ENCODE results near the gene HIPK4. TPM values are rescaled to one million over a fixed set of nuclear protein-coding genes. Genes with fewer than 3 reads are reported as not detected.

Gene HIPK4
- total and polyA plus RNA-seq, 2 of the 8 experiments (the other 6 are each of a cell fraction or from before 2014, with no cell fraction given): 0.15 to 0.57 TPM

- ChIA-PET CTCF (ENCODE audit: partially characterized antibody) (interaction anchor here (1.0 to 1.9 kb wide), 4 partner anchors 9 to 63 kb away, joined by 4 to 6 read pairs (median 5); no protein-coding TSS in a partner anchor), POLR2A (ENCODE audit: partially characterized antibody) (interaction anchor here (0.5 to 2.6 kb wide), 3 partner anchors 9 to 52 kb away, joined by 3 to 9 read pairs (median 3); no protein-coding TSS in a partner anchor)
- Histone ChIP-seq H3K4me1 (replicated peaks in 1 of 4; ENCODE audit: control insufficient read depth in 3 of 4, insufficient read depth in 4 of 4, low read length in 3 of 4) (no peaks in the 10 kb centered on the region; a peak in 1 of 7 replicates), H4K20me1 (replicated peaks in 1 of 2; ENCODE audit: control insufficient read depth in 1 of 2, insufficient read depth in 2 of 2, low read length in 2 of 2) (peaks cover 0 to 6% of the 10 kb centered on the region in 2 experiments), H4K5ac (ENCODE audit: insufficient read length, low read depth, low read length) (no peak overlapping the region), H3K9ac (replicated peaks in 1 of 4; ENCODE audit: extremely low read depth in 1 of 4, low read depth in 3 of 4, low read length in 3 of 4) (no peak overlapping the region), H3K23ac (ENCODE audit: insufficient read length) (no peak overlapping the region), H3K4me3 (ENCODE audit: extremely low read depth in 1 of 4, insufficient read depth in 2 of 4, low read depth in 3 of 4, low read length in 4 of 4) (no peak overlapping the region), H2AFZ (ENCODE audit: low read length) (no peak overlapping the region), H2BK15ac (ENCODE audit: low read length) (no peak overlapping the region), H2BK12ac (ENCODE audit: low read depth, low read length) (no peak overlapping the region), H2AK5ac (ENCODE audit: low read depth, low read length) (no peak overlapping the region), H4K91ac (replicated peaks; ENCODE audit: insufficient read length, low read length) (no peak overlapping the region), H3K27me3 (replicated peaks in 1 of 4; ENCODE audit: control insufficient read depth in 3 of 4, extremely low read depth in 1 of 4, insufficient read depth in 3 of 4, low read length in 3 of 4) (no peaks in the 10 kb centered on the region), H2BK120ac (replicated peaks; ENCODE audit: low read depth, low read length) (no peak overlapping the region), H3K4me2 (ENCODE audit: insufficient read depth in 1 of 2, low read depth in 2 of 2, low read length in 2 of 2) (no peak overlapping the region), H3K79me1 (ENCODE audit: low read depth, low read length) (no peaks in the 10 kb centered on the region; the same call in 1 of the 2 replicates), H4K8ac (ENCODE audit: extremely low read depth, insufficient read depth, low read length) (no peak overlapping the region), H2BK20ac (ENCODE audit: low read length) (no peak overlapping the region), H3K27ac (ENCODE audit: low read depth, low read length) (no peak overlapping the region), H2BK5ac (ENCODE audit: low read depth, low read length) (no peak overlapping the region), H3K4ac (replicated peaks; ENCODE audit: insufficient read length, low read depth, low read length) (no peak overlapping the region), H3K56ac (replicated peaks; ENCODE audit: insufficient read length, low read depth, low read length) (no peak overlapping the region), H3K9me3 (ENCODE audit: insufficient read depth in 2 of 2, low read depth in 1 of 2, low read length in 1 of 2) (no peaks in the 10 kb centered on the region), H3K18ac (ENCODE audit: extremely low read depth, low read length) (no peak overlapping the region), H3K23me2 (ENCODE audit: low read depth, low read length) (no peaks in the 10 kb centered on the region), H3K14ac (ENCODE audit: insufficient read length) (no peak overlapping the region), H3K36me3 (ENCODE audit: control insufficient read depth in 2 of 4, insufficient read depth in 4 of 4, low read length in 3 of 4) (no peaks in the 10 kb centered on the region), H3K79me2 (ENCODE audit: control insufficient read depth in 1 of 2, insufficient read depth in 2 of 2, low read length in 2 of 2) (no peaks in the 10 kb centered on the region)
- DNase-seq (ENCODE audit: low read depth in 1 of 2, low spot score in 2 of 2) (no peak), FAIRE-seq (no peak)
- WGBS, 2 experiments (ENCODE audit: extremely low coverage in 1 of 2, insufficient coverage in 1 of 2, insufficient read length in 1 of 2, insufficient replicate concordance in 2 of 2, low coverage in 1 of 2, low lambda C conversion rate in 2 of 2, missing lambda C conversion rate in 1 of 2): 91% methylated on average over 6 of the region's 6 CpGs; no CpG with 5 or more reads in 1 of the 2 experiments
- TF ChIP-seq RXRA (IDR thresholded peaks at IDR 0.05; ENCODE audit: insufficient read depth, low read depth, low read length) (no peak), CTBP2 (IDR thresholded peaks at IDR 0.05; ENCODE audit: borderline replicate concordance, insufficient read depth, insufficient read length, low read length) (no peak), YY1 (IDR thresholded peaks at IDR 0.05; ENCODE audit: low read depth, low read length) (no peak), ZNF274 (IDR thresholded peaks at IDR 0.05; ENCODE audit: borderline replicate concordance, extremely low read depth, low read length) (no peak), NRF1 (IDR thresholded peaks at IDR 0.05; ENCODE audit: low read depth, low read length) (no peak), EP300 (IDR thresholded peaks at IDR 0.05; ENCODE audit: borderline replicate concordance in 1 of 2, low read depth in 2 of 2, low read length in 2 of 2) (no peak), HDAC6 (IDR thresholded peaks at IDR 0.05; ENCODE audit: low read depth, low read length) (no peak), SIRT6 (IDR thresholded peaks at IDR 0.05; ENCODE audit: low read length) (no peak), MAX (IDR thresholded peaks at IDR 0.05) (no peak)
Observed at GRCh38 chr19:40356681-40357595, 33.0 kb downstream of the HIPK4 start.

All from H1 (cell line).